ENCODE measurements around the gene CYP2E1.

DNA sequence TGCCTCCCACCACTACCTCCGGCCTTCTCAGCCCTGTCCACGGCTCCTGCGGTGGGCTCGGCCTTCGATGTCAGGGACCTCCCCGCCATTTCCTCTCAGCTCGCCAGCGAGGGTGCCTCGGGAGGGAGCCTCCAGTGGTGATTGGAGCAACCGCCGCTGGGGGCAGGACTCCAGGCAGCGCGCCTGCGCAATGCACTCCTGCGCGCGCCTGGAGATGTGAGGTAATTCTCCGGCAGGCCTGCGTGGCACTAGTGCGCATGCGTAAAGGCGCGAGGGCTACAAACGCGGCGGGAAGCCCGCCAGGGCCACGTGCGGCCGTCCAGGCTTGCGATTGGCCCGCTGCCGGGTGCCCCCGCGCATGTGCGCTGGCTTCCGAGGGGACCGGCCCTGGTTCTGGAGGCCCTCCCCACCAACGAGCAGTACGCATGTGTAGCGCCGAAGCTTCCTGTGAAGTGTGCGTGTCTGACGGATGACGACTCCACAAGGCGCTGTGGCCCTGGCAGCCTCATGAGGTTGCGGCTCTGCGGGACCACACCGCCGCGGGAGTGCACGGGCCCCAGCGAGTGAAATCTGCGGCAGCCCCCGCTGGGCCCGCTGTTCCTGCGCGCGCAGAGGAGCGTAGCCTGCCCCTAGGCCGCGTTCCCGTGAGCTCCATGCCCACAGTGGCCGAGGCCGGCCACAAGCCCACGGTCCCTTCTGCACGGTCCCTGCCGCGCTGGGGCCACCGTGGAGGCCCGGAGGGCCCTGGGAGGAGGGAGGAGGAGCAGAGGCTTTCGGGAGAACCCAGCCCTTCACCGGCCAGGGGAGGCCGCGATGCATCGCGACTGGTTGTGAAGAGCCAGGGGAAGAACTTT is 38.5 kb downstream of the CYP2E1 start, which contains the start of gene SYCE1:
- TF ChIP-seq, protein P1, sequence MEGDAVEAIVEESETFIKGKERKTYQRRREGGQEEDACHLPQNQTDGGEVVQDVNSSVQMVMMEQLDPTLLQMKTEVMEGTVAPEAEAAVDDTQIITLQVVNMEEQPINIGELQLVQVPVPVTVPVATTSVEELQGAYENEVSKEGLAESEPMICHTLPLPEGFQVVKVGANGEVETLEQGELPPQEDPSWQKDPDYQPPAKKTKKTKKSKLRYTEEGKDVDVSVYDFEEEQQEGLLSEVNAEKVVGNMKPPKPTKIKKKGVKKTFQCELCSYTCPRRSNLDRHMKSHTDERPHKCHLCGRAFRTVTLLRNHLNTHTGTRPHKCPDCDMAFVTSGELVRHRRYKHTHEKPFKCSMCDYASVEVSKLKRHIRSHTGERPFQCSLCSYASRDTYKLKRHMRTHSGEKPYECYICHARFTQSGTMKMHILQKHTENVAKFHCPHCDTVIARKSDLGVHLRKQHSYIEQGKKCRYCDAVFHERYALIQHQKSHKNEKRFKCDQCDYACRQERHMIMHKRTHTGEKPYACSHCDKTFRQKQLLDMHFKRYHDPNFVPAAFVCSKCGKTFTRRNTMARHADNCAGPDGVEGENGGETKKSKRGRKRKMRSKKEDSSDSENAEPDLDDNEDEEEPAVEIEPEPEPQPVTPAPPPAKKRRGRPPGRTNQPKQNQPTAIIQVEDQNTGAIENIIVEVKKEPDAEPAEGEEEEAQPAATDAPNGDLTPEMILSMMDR (IDR thresholded peaks at IDR 0.05) = peak in 1 of 3 experiments; percentile 55
- TF ChIP-seq POLR2A (IDR thresholded peaks at IDR 0.05) = no peak
